ENCODE results near the gene MAML1. TPM values are rescaled to one million over a fixed set of nuclear protein-coding genes. Genes with fewer than 3 reads are reported as not detected.

The MAML1 gene
- total and polyA plus RNA-seq, 10 of the 15 experiments (the other 5 are each of a cell fraction or from before 2014, with no cell fraction given) = 0.42 to 23.9 (median 7.3) TPM

GRCh38 chr5:179795049-179795862 lies 62.6 kb downstream of the MAML1 start:
- ChIA-PET SMC1A (ENCODE audit: uncharacterized antibody, unreplicated experiment) (interaction anchor here (1.1 to 1.6 kb wide), 2 partner anchors 35 to 117 kb away, joined by 3 read pairs; no protein-coding TSS in a partner anchor), RAD21 (ENCODE audit: unreplicated experiment) (interaction anchor here (0.6 to 2.2 kb wide), 6 partner anchors 10 to 167 kb away, joined by 3 to 8 read pairs (median 4); no protein-coding TSS in a partner anchor), POLR2A (interaction anchor here (0.5 to 0.9 kb wide), 4 partner anchors 58 to 83 kb away, joined by 3 to 4 read pairs (median 3); no protein-coding TSS in a partner anchor), CTCF (interaction anchor here (1.1 to 2.9 kb wide), 3 partner anchors 33 to 66 kb away, joined by 3 to 14 read pairs (median 3); no protein-coding TSS in a partner anchor)
- Histone ChIP-seq H2AFZ (ENCODE audit: control insufficient read depth, low read depth, low read length) (peak overlapping the region; percentile 81), H3K79me2 (ENCODE audit: control insufficient read depth, insufficient read depth, low read length) (no peaks in the 10 kb centered on the region), H3K4me1 (ENCODE audit: control insufficient read depth, insufficient read depth, low read length) (peaks cover 23% of the 10 kb centered on the region), H3K4me3 (peak overlapping the region; percentile 75), H3K27me3 (replicated peaks in 1 of 2; ENCODE audit: control insufficient read depth in 2 of 2, insufficient read depth in 2 of 2, low read length in 1 of 2) (no peaks in the 10 kb centered on the region), H3K27ac (ENCODE audit: control insufficient read depth, insufficient read depth) (no peak overlapping the region), H3K36me3 (ENCODE audit: control insufficient read depth in 2 of 2, insufficient read depth in 2 of 2, low read length in 1 of 2) (peaks cover 0 to 13% of the 10 kb centered on the region in 2 experiments; a peak in 2 of 4 replicates), H3K9me3 (replicated peaks; ENCODE audit: control insufficient read depth, insufficient read depth, low read length) (no peaks in the 10 kb centered on the region), H4K20me1 (ENCODE audit: control insufficient read depth, insufficient read depth) (no peaks in the 10 kb centered on the region), H3K9ac (ENCODE audit: control insufficient read depth, insufficient read depth, low read length) (peak overlapping the region; percentile 56; the same call in 1 of the 2 replicates), H3K4me2 (ENCODE audit: control insufficient read depth, insufficient read depth) (peak overlapping the region; percentile 96)
- peak; percentile 15; the same call in 1 of the 2 replicates for TF ChIP-seq RB1 (IDR thresholded peaks at IDR 0.05; ENCODE audit: borderline replicate concordance)
- TF ChIP-seq SMAD5 (IDR thresholded peaks at IDR 0.05; ENCODE audit: low read depth) = no peak
- TF ChIP-seq BCLAF1 (IDR thresholded peaks at IDR 0.05) = no peak
- TF ChIP-seq EED (IDR thresholded peaks at IDR 0.05; ENCODE audit: low read depth) = no peak
- peak; percentile 5; the same call in 1 of the 2 replicates for TF ChIP-seq LARP7 (IDR thresholded peaks at IDR 0.05)
- TF ChIP-seq, protein P1, sequence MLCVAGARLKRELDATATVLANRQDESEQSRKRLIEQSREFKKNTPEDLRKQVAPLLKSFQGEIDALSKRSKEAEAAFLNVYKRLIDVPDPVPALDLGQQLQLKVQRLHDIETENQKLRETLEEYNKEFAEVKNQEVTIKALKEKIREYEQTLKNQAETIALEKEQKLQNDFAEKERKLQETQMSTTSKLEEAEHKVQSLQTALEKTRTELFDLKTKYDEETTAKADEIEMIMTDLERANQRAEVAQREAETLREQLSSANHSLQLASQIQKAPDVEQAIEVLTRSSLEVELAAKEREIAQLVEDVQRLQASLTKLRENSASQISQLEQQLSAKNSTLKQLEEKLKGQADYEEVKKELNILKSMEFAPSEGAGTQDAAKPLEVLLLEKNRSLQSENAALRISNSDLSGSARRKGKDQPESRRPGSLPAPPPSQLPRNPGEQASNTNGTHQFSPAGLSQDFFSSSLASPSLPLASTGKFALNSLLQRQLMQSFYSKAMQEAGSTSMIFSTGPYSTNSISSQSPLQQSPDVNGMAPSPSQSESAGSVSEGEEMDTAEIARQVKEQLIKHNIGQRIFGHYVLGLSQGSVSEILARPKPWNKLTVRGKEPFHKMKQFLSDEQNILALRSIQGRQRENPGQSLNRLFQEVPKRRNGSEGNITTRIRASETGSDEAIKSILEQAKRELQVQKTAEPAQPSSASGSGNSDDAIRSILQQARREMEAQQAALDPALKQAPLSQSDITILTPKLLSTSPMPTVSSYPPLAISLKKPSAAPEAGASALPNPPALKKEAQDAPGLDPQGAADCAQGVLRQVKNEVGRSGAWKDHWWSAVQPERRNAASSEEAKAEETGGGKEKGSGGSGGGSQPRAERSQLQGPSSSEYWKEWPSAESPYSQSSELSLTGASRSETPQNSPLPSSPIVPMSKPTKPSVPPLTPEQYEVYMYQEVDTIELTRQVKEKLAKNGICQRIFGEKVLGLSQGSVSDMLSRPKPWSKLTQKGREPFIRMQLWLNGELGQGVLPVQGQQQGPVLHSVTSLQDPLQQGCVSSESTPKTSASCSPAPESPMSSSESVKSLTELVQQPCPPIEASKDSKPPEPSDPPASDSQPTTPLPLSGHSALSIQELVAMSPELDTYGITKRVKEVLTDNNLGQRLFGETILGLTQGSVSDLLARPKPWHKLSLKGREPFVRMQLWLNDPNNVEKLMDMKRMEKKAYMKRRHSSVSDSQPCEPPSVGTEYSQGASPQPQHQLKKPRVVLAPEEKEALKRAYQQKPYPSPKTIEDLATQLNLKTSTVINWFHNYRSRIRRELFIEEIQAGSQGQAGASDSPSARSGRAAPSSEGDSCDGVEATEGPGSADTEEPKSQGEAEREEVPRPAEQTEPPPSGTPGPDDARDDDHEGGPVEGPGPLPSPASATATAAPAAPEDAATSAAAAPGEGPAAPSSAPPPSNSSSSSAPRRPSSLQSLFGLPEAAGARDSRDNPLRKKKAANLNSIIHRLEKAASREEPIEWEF (IDR thresholded peaks at IDR 0.05; ENCODE audit: insufficient replicate concordance, low read depth, low read length) = no peak
- no peak for TF ChIP-seq DPF2 (IDR thresholded peaks at IDR 0.05)
- no peak for TF ChIP-seq NFIC (IDR thresholded peaks at IDR 0.05; ENCODE audit: low read depth, low read length)
- WGBS (ENCODE audit: insufficient coverage, insufficient replicate concordance, low lambda C conversion rate, missing lambda C conversion rate) = 12% methylated on average over 36 of the region's 53 CpGs
- in situ Hi-C loops (cut with MboI) (loop anchor here (25.0 kb wide), 1 partner anchor 292 kb away; no protein-coding TSS in a partner anchor), intact Hi-C loops (cut with micrococcal nuclease; ENCODE audit: unreplicated experiment) (loop anchor here (5.0 kb wide), 1 partner anchor 33 kb away; no protein-coding TSS in a partner anchor)
- no peak for DNase-seq (ENCODE audit: low read depth, low spot score)
- ATAC-seq = peak; percentile 5
- FAIRE-seq = no peak
- BruUV-seq (replicated peaks) = no TSS peak
